Neural cell (in vitro differentiated cells): ENCODE data around the gene CARMIL1. TPM values are rescaled to one million over a fixed set of nuclear protein-coding genes. Genes with fewer than 3 reads are reported as not detected.

Experiments used
- H2AFZ ChIP-seq: fragments of 200-600, 300-800 bp; sonication (generic), shearing (Covaris generic); 2 replicates; pipeline ENCODE4 v1.6.0; 2014; ENCODE audit warnings: low read depth, mild to moderate bottlenecking, antibody characterized with exemption, low read length, moderate library complexity
- H3F3A ChIP-seq: fragments of 200-600 bp; shearing (Covaris generic); 2 replicates; pipeline ENCODE4 v1.6.1; 2016; ENCODE audit warnings: mild to moderate bottlenecking, moderate library complexity, mixed read lengths, antibody characterized with exemption, low read length; ENCODE audit not compliant: insufficient read depth, poor library complexity, severe bottlenecking
- H3K27ac ChIP-seq: fragments of 200-600, 300-800 bp; sonication (generic), shearing (Covaris generic); 2 replicates; pipeline ENCODE4 v1.5.1; 2014; ENCODE audit warnings: mild to moderate bottlenecking, low read length, moderate library complexity
- H3K27me3 ChIP-seq: fragments of 300-800, 200-600 bp; sonication (generic), shearing (Covaris generic); 2 replicates; pipeline ENCODE4 v1.6.0; 2014; ENCODE audit warnings: mild to moderate bottlenecking, low read depth, low read length, moderate library complexity; ENCODE audit not compliant: insufficient read depth
- H3K36me3 ChIP-seq: fragments of 300-800, 200-600 bp; sonication (generic), shearing (Covaris generic); 2 replicates; pipeline ENCODE4 v1.5.1; 2014; ENCODE audit warnings: mild to moderate bottlenecking, antibody characterized with exemption, low read length, moderate library complexity; ENCODE audit not compliant: insufficient read depth
- H3K4me2 ChIP-seq: fragments of 300-800, 200-600 bp; sonication (generic), shearing (Covaris generic); 2 replicates; pipeline ENCODE4 v1.6.0; 2014; ENCODE audit warnings: mild to moderate bottlenecking, low read length
- H3K4me3 ChIP-seq: fragments of 300-800, 200-600 bp; sonication (generic), shearing (Covaris generic); 2 replicates; pipeline ENCODE4 v1.5.1; 2014; ENCODE audit warnings: mild to moderate bottlenecking, low read length, moderate library complexity
- H3K79me2 ChIP-seq: fragments of 200-600 bp; shearing (Covaris generic); replicated peaks from 2 replicates; pipeline ENCODE4 v1.6.0; 2014; ENCODE audit warnings: mild to moderate bottlenecking, low read length, moderate library complexity; ENCODE audit not compliant: insufficient read depth
- H3K9ac ChIP-seq: fragments of 300-800, 200-600 bp; sonication (generic), shearing (Covaris generic); 2 replicates; pipeline ENCODE4 v1.6.1; 2016; ENCODE audit warnings: mild to moderate bottlenecking, low read length, mixed read lengths
- H3K9me2 ChIP-seq: fragments of 200-600 bp; shearing (Covaris generic); 2 replicates; pipeline ENCODE4 v1.6.1; 2016; ENCODE audit warnings: mild to moderate bottlenecking, low read length, mixed read lengths; ENCODE audit not compliant: insufficient read depth
- H3K9me3 ChIP-seq: fragments of 200-600, 300-800 bp; sonication (generic), shearing (Covaris generic); 2 replicates; pipeline ENCODE4 v1.6.1; 2016; ENCODE audit warnings: mild to moderate bottlenecking, mixed run types, low read length, moderate library complexity, mixed read lengths
- H4K20me1 ChIP-seq: fragments of 200-600 bp; shearing (Covaris generic); 2 replicates; pipeline ENCODE4 v1.6.1; 2016; ENCODE audit warnings: mild to moderate bottlenecking, mixed run types; ENCODE audit not compliant: insufficient read depth
- CTCF ChIP-seq: fragments of 450-650 bp; IDR thresholded peaks from 2 replicates; pipeline ENCODE4 v1.5.1; 2014; ENCODE audit warnings: antibody characterized with exemption, mild to moderate bottlenecking, moderate library complexity; ENCODE audit not compliant: poor library complexity, severe bottlenecking
- EP300 ChIP-seq: fragments of 450-650 bp; conservative IDR thresholded peaks from 2 replicates; pipeline ENCODE4 v1.6.1; 2014; ENCODE audit warnings: antibody characterized with exemption, mild to moderate bottlenecking, moderate library complexity; ENCODE audit not compliant: poor library complexity, severe bottlenecking
- EZH2 ChIP-seq: fragments of 200-600, 300-800 bp; shearing (Covaris generic), sonication (generic); IDR thresholded peaks from 2 replicates; pipeline ENCODE4 v1.6.1; 2014; ENCODE audit warnings: antibody characterized with exemption, low read length, borderline replicate concordance, mild to moderate bottlenecking; ENCODE audit not compliant: insufficient read depth, poor library complexity, severe bottlenecking
- MXI1 ChIP-seq: fragments of 450-650 bp; conservative IDR thresholded peaks from 2 replicates; pipeline ENCODE4 v1.6.1; 2014; ENCODE audit warnings: antibody characterized with exemption, mild to moderate bottlenecking; ENCODE audit not compliant: poor library complexity, severe bottlenecking
- POLR2AphosphoS5 ChIP-seq: IDR thresholded peaks from 2 replicates; pipeline ENCODE4 v1.6.1; 2012
- RAD21 ChIP-seq: fragments of 450-650 bp; conservative IDR thresholded peaks from 2 replicates; pipeline ENCODE4 v1.6.1; 2014; ENCODE audit warnings: antibody characterized with exemption, mild to moderate bottlenecking, moderate library complexity
- REST ChIP-seq: IDR thresholded peaks from 2 replicates; pipeline ENCODE4 v1.6.1; 2012; ENCODE audit warnings: borderline replicate concordance
- SMC3 ChIP-seq: fragments of 450-650 bp; conservative IDR thresholded peaks from 2 replicates; pipeline ENCODE4 v1.6.1; 2014; ENCODE audit warnings: antibody characterized with exemption, mild to moderate bottlenecking, moderate library complexity; ENCODE audit not compliant: poor library complexity
- TAF1 ChIP-seq: IDR thresholded peaks from 2 replicates; pipeline ENCODE4 v1.6.1; 2012; ENCODE audit warnings: low read depth
- polyA plus RNA-seq: library from polyadenylated mRNA; depleted of rRNA; stranded (reverse); fragments of >200 nt; gene quantifications from 2 replicates; pipeline ENCODE4 v1.2.3, GENCODE V29; 2014

CARMIL1 gene
- polyA plus RNA-seq, 1 donor from 2014 or later = 5.3 TPM

GRCh38 chr6:25311331-25311840, 32.2 kb downstream of the CARMIL1 start:
- Histone ChIP-seq H3K9me2 (no peaks in the 10 kb centered on the region), H3K9ac (no peak overlapping the region), H3K9me3 (no peaks in the 10 kb centered on the region), H3K27me3 (no peaks in the 10 kb centered on the region), H2AFZ (no peak overlapping the region), H3K4me2 (no peak overlapping the region), H3K79me2 (no peaks in the 10 kb centered on the region), H3K27ac (no peak overlapping the region), H4K20me1 (no peaks in the 10 kb centered on the region), H3K4me3 (no peak overlapping the region), H3K36me3 (no peaks in the 10 kb centered on the region), H3F3A (no peaks in the 10 kb centered on the region)
- TF ChIP-seq CTCF (no peak), EP300 (no peak), REST (no peak), EZH2 (no peak), TAF1 (no peak), SMC3 (no peak), MXI1 (no peak), POLR2AphosphoS5 (no peak), RAD21 (no peak)

GRCh38 chr6:25312034-25312620, 33.0 kb downstream of the CARMIL1 start:
- Histone ChIP-seq H4K20me1 (no peaks in the 10 kb centered on the region), H3K9me3 (no peaks in the 10 kb centered on the region), H3K27ac (no peak overlapping the region), H3F3A (no peaks in the 10 kb centered on the region), H3K4me2 (no peak overlapping the region), H3K27me3 (no peaks in the 10 kb centered on the region), H3K79me2 (no peaks in the 10 kb centered on the region), H3K9ac (no peak overlapping the region), H3K36me3 (no peaks in the 10 kb centered on the region), H2AFZ (no peak overlapping the region), H3K4me3 (no peak overlapping the region), H3K9me2 (no peaks in the 10 kb centered on the region)
- TF ChIP-seq MXI1 (no peak), REST (no peak), RAD21 (no peak), TAF1 (no peak), CTCF (no peak), SMC3 (no peak), EP300 (no peak), POLR2AphosphoS5 (no peak), EZH2 (no peak)
